ENCODE measurements around the gene VASN.
A peak's percentile ranks its signal among the peaks of the same experiment; 100 is the strongest.
"Not testable (repeated sequence)": the region's sequence is repeated elsewhere in the genome, so short reads cannot be mapped to it uniquely, and the experiment has no call there.

VASN gene

GRCh38 chr16:4332623-4333307 is 38.9 kb upstream of the VASN start:
- ATAC-seq (no peak), DNase-seq (ENCODE audit: low spot score in 2 of 2) (no peak)
- Mint-ChIP-seq H3K4me1 (no peaks in the 10 kb centered on the region), H3K27ac (no peak overlapping the region), H3K36me3 (no peaks in the 10 kb centered on the region), H3K9me3 (no peaks in the 10 kb centered on the region), H3K4me3 (no peak overlapping the region)

- H3K4me1 Mint-ChIP-seq, result no peaks in the 10 kb centered on the region
- ATAC-seq, result no peak
- DNase-seq (ENCODE audit: low spot score in 2 of 2), result no peak
- H3K27ac Mint-ChIP-seq, result no peak overlapping the region
- H3K36me3 Mint-ChIP-seq, result no peaks in the 10 kb centered on the region
- no peaks in the 10 kb centered on the region for H3K9me3 Mint-ChIP-seq
- no peak overlapping the region for H3K4me3 Mint-ChIP-seq
Measured at GRCh38 chr16:4333308-4333638, 38.4 kb upstream of the VASN start.

GRCh38 chr16:4333714-4334113 is 37.9 kb upstream of the VASN start:
- H3K4me1 Mint-ChIP-seq; H3K36me3 Mint-ChIP-seq; ATAC-seq; H3K4me3 Mint-ChIP-seq; H3K9me3 Mint-ChIP-seq; H3K27ac Mint-ChIP-seq; DNase-seq (ENCODE audit: low spot score in 2 of 2): not testable (repeated sequence)

GRCh38 chr16:4334724-4335495 is 36.7 kb upstream of the VASN start:
- ATAC-seq (no peak), DNase-seq (ENCODE audit: low spot score in 2 of 2) (no peak)
- Mint-ChIP-seq H3K27ac (no peak overlapping the region), H3K36me3 (peaks cover 10% of the 10 kb centered on the region), H3K4me3 (no peak overlapping the region), H3K9me3 (no peaks in the 10 kb centered on the region), H3K4me1 (no peaks in the 10 kb centered on the region)

GRCh38 chr16:4336701-4337539 is 34.7 kb upstream of the VASN start:
- no peak overlapping the region for H3K4me3 Mint-ChIP-seq
- no peaks in the 10 kb centered on the region for H3K9me3 Mint-ChIP-seq
- H3K4me1 Mint-ChIP-seq, result no peaks in the 10 kb centered on the region
- H3K27ac Mint-ChIP-seq, result no peak overlapping the region
- H3K36me3 Mint-ChIP-seq, result peaks cover 12% of the 10 kb centered on the region
- ATAC-seq (no peak), DNase-seq (ENCODE audit: low spot score in 2 of 2) (no peak)

GRCh38 chr16:4337540-4338088 is 34.0 kb upstream of the VASN start:
- ATAC-seq, result no peak
- H3K27ac Mint-ChIP-seq, result no peak overlapping the region

GRCh38 chr16:4338125-4338582 is 33.5 kb upstream of the VASN start:
- H3K9me3 Mint-ChIP-seq, result no peaks in the 10 kb centered on the region
- no peak for ATAC-seq

More at GRCh38 chr16:4337540-4338088, 34.0 kb upstream of the VASN start:
- no peak for DNase-seq (ENCODE audit: low spot score in 2 of 2)
- Mint-ChIP-seq H3K9me3 (no peaks in the 10 kb centered on the region), H3K4me1 (no peaks in the 10 kb centered on the region), H3K36me3 (peaks cover 12% of the 10 kb centered on the region), H3K4me3 (no peak overlapping the region)

GRCh38 chr16:4338712-4339299 is 32.8 kb upstream of the VASN start:
- no peaks in the 10 kb centered on the region for H3K9me3 Mint-ChIP-seq
- H3K27ac Mint-ChIP-seq, result no peak overlapping the region
- H3K4me1 Mint-ChIP-seq, result no peaks in the 10 kb centered on the region
- DNase-seq (ENCODE audit: low spot score in 2 of 2), result no peak
- peaks cover 18% of the 10 kb centered on the region for H3K36me3 Mint-ChIP-seq
- no peak for ATAC-seq
- H3K4me3 Mint-ChIP-seq, result no peak overlapping the region

More at GRCh38 chr16:4338125-4338582, 33.5 kb upstream of the VASN start:
- no peak for DNase-seq (ENCODE audit: low spot score in 2 of 2)
- Mint-ChIP-seq H3K4me1 (no peaks in the 10 kb centered on the region), H3K4me3 (no peak overlapping the region), H3K27ac (no peak overlapping the region), H3K36me3 (peaks cover 12% of the 10 kb centered on the region)

GRCh38 chr16:4339455-4339854 is 32.2 kb upstream of the VASN start:
- Mint-ChIP-seq H3K4me3 (no peak overlapping the region), H3K27ac (no peak overlapping the region), H3K4me1 (peaks cover under 1% of the 10 kb centered on the region), H3K36me3 (peaks cover 19% of the 10 kb centered on the region), H3K9me3 (no peaks in the 10 kb centered on the region)
- no peak for DNase-seq (ENCODE audit: low spot score in 2 of 2)
- ATAC-seq, result no peak

GRCh38 chr16:4339909-4340308 is 31.7 kb upstream of the VASN start:
- Mint-ChIP-seq H3K4me3 (no peak overlapping the region), H3K36me3 (peaks cover 19% of the 10 kb centered on the region), H3K4me1 (peaks cover 5% of the 10 kb centered on the region), H3K27ac (no peak overlapping the region), H3K9me3 (no peaks in the 10 kb centered on the region)
- ATAC-seq (no peak), DNase-seq (ENCODE audit: low spot score in 2 of 2) (no peak)

GRCh38 chr16:4340443-4340842 is 31.2 kb upstream of the VASN start:
- ATAC-seq (no peak), DNase-seq (ENCODE audit: low spot score in 2 of 2) (no peak)
- Mint-ChIP-seq H3K4me3 (no peak overlapping the region), H3K36me3 (peaks cover 19% of the 10 kb centered on the region), H3K4me1 (peaks cover 10% of the 10 kb centered on the region), H3K27ac (no peak overlapping the region), H3K9me3 (no peaks in the 10 kb centered on the region)

GRCh38 chr16:4341250-4341649 is 30.4 kb upstream of the VASN start:
- no peaks in the 10 kb centered on the region for H3K9me3 Mint-ChIP-seq
- H3K36me3 Mint-ChIP-seq, result peaks cover 19% of the 10 kb centered on the region
- no peak overlapping the region for H3K4me3 Mint-ChIP-seq
- H3K4me1 Mint-ChIP-seq, result peaks cover 16% of the 10 kb centered on the region
- no peak for ATAC-seq
- peak overlapping the region; percentile 34 for H3K27ac Mint-ChIP-seq
- no peak for DNase-seq (ENCODE audit: low spot score in 2 of 2)

- peak overlapping the region; percentile 85 for H3K27ac Mint-ChIP-seq
- H3K36me3 Mint-ChIP-seq, result peaks cover 26% of the 10 kb centered on the region
Measured at GRCh38 chr16:4342866-4343744, 28.5 kb upstream of the VASN start.

GRCh38 chr16:4344300-4344982 is 27.2 kb upstream of the VASN start:
- H3K9me3 Mint-ChIP-seq; ATAC-seq; H3K4me3 Mint-ChIP-seq; DNase-seq (ENCODE audit: low spot score in 2 of 2): not testable (repeated sequence)
- peak overlapping the region; percentile 85 for H3K27ac Mint-ChIP-seq
- peaks cover 30% of the 10 kb centered on the region for H3K36me3 Mint-ChIP-seq
- peaks cover 24% of the 10 kb centered on the region for H3K4me1 Mint-ChIP-seq

More at GRCh38 chr16:4342866-4343744, 28.5 kb upstream of the VASN start:
- Mint-ChIP-seq H3K4me3 (no peak overlapping the region), H3K4me1 (peaks cover 18% of the 10 kb centered on the region), H3K9me3 (no peaks in the 10 kb centered on the region)
- ATAC-seq (no peak), DNase-seq (ENCODE audit: low spot score in 2 of 2) (no peak)

All from stimulated activated effector memory CD8-positive, alpha-beta T cell treated with anti-CD3 and anti-CD28 coated beads, Interleukin-12 subunit alpha, Interleukin-12 subunit beta, amount 100 ng/mL, for 72 hours (primary cell).